Activated T-cell treated with anti-CD3 and anti-CD28 coated beads, Interleukin-2, amount 50 U/mL, for 72 hours (primary cell): ENCODE measurements around the gene ID1. TPM values are rescaled to one million over a fixed set of nuclear protein-coding genes. Genes with fewer than 3 reads are reported as not detected.
"Not testable (repeated sequence)": the region's sequence is repeated elsewhere in the genome, so short reads cannot be mapped to it uniquely, and the experiment has no call there.

Experiments used
- ATAC-seq, 2 donors: fragments of 150-1000 bp; cut with Tn5 transposase; replicated peaks in 1 of 2; 2 replicates each; pipeline ENCODE4 v1.10.0; 2021; ENCODE audit warnings: moderate library complexity in 2 of 2, mild to moderate bottlenecking in 1 of 2
- DNase-seq, 2 donors: peaks; one replicate each; pipeline ENCODE4 v3.0.0; 2021 to 2022; ENCODE audit warnings: mixed read lengths in 1 of 2
- H3K27ac Mint-ChIP-seq: one replicate; pipeline ENCODE4 v1.8.0; 2022; ENCODE audit warnings: mild to moderate bottlenecking, moderate library complexity, mixed read lengths
- H3K27me3 Mint-ChIP-seq: one replicate; pipeline ENCODE4 v1.8.0; 2022; ENCODE audit warnings: low read depth, mixed read lengths
- H3K36me3 Mint-ChIP-seq, 2 donors: one replicate each; pipeline ENCODE4 v1.8.0; 2022; ENCODE audit warnings: mixed read lengths in 2 of 2, mild to moderate bottlenecking in 1 of 2; ENCODE audit not compliant: insufficient read depth in 2 of 2
- H3K4me1 Mint-ChIP-seq: one replicate; pipeline ENCODE4 v1.8.0; 2022; ENCODE audit warnings: low read depth, mixed read lengths
- H3K4me3 Mint-ChIP-seq, 2 donors: one replicate each; pipeline ENCODE4 v1.8.0; 2022; ENCODE audit warnings: mild to moderate bottlenecking in 2 of 2, mixed read lengths in 2 of 2, moderate library complexity in 2 of 2
- H3K9me3 Mint-ChIP-seq, 2 donors: one replicate each; pipeline ENCODE4 v1.8.0; 2022; ENCODE audit warnings: mixed read lengths in 2 of 2
- total RNA-seq, 2 donors: library from RNA; stranded (reverse); gene quantifications; one replicate each; pipeline ENCODE4 v1.2.3, GENCODE V29; 2022

ID1 gene
- total RNA-seq, 2 donors from 2014 or later: 0.84 to 2.0 TPM

GRCh38 chr20:31597481-31597855 lies 7.6 kb upstream of the ID1 start:
- no peak for ATAC-seq
- Mint-ChIP-seq H3K4me3 (no peak overlapping the region), H3K4me1 (peaks cover 10% of the 10 kb centered on the region), H3K27me3 (peaks cover 4% of the 10 kb centered on the region), H3K27ac (no peak overlapping the region), H3K36me3 (no peaks in the 10 kb centered on the region), H3K9me3 (no peaks in the 10 kb centered on the region)
- DNase-seq: no peak

GRCh38 chr20:31602431-31602778 lies 2.7 kb upstream of the ID1 start:
- Mint-ChIP-seq H3K4me1 (peaks cover 40% of the 10 kb centered on the region), H3K36me3 (peaks cover 0 to 4% of the 10 kb centered on the region in 2 donors), H3K27ac (no peak overlapping the region), H3K9me3 (no peaks in the 10 kb centered on the region), H3K4me3 (no peak overlapping the region), H3K27me3 (peaks cover 40% of the 10 kb centered on the region)
- DNase-seq: no peak
- no peak for ATAC-seq

- peak; percentile 80 to 85 for ATAC-seq
- Mint-ChIP-seq H3K27ac (no peak overlapping the region), H3K4me1 (peaks cover 40% of the 10 kb centered on the region), H3K4me3 (peak overlapping the region; percentile 67 to 91), H3K36me3 (peaks cover 0 to 4% of the 10 kb centered on the region in 2 donors), H3K9me3 (no peaks in the 10 kb centered on the region), H3K27me3 (peaks cover 45% of the 10 kb centered on the region)
- peak; percentile 73 to 79 for DNase-seq
These were observed 2.2 kb upstream of the ID1 start for GRCh38 chr20:31602779-31603441.

- peak; percentile 43 to 55 for ATAC-seq
- H3K4me1 Mint-ChIP-seq: peaks cover 40% of the 10 kb centered on the region
- no peaks in the 10 kb centered on the region for H3K9me3 Mint-ChIP-seq
- H3K27ac Mint-ChIP-seq: no peak overlapping the region
- DNase-seq: peak; percentile 80 to 82
- peaks cover 47% of the 10 kb centered on the region for H3K27me3 Mint-ChIP-seq
- peaks cover 0 to 4% of the 10 kb centered on the region in 2 donors for H3K36me3 Mint-ChIP-seq
- H3K4me3 Mint-ChIP-seq: peak overlapping the region; percentile 91 to 99
These were observed 1.1 kb upstream of the ID1 start for GRCh38 chr20:31603822-31604566.

DNA sequence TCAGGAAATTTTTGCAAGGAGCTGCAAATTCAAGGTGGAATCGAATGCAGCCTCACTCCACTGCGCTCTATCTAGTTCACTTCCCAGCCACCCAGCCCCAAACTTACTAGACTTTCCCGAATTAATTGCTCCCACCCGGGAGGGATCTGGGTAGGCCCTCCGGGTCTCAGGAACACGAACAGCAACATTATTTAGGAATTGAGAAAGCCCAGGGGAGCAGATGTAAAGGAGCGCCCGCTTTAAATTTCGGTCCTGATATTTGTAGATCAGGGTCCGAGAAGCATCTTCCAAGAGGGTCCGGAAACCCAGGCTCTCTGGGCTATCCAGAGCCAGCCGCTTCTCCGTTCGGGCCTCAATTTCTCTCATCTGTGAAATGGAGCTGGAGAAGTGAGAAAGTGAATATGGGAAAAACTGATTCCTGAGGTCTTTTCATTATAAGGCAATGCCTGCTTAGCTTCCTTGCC lies 490 bp upstream of the ID1 start:
- Mint-ChIP-seq H3K4me1 (peaks cover 40% of the 10 kb centered on the region), H3K27ac (no peak overlapping the region), H3K9me3 (no peaks in the 10 kb centered on the region), H3K4me3 (peak overlapping the region; percentile 91 to 99), H3K36me3 (peaks cover 0 to 4% of the 10 kb centered on the region in 2 donors), H3K27me3 (peaks cover 47% of the 10 kb centered on the region)
- DNase-seq: no peak
- ATAC-seq: no peak

DNA sequence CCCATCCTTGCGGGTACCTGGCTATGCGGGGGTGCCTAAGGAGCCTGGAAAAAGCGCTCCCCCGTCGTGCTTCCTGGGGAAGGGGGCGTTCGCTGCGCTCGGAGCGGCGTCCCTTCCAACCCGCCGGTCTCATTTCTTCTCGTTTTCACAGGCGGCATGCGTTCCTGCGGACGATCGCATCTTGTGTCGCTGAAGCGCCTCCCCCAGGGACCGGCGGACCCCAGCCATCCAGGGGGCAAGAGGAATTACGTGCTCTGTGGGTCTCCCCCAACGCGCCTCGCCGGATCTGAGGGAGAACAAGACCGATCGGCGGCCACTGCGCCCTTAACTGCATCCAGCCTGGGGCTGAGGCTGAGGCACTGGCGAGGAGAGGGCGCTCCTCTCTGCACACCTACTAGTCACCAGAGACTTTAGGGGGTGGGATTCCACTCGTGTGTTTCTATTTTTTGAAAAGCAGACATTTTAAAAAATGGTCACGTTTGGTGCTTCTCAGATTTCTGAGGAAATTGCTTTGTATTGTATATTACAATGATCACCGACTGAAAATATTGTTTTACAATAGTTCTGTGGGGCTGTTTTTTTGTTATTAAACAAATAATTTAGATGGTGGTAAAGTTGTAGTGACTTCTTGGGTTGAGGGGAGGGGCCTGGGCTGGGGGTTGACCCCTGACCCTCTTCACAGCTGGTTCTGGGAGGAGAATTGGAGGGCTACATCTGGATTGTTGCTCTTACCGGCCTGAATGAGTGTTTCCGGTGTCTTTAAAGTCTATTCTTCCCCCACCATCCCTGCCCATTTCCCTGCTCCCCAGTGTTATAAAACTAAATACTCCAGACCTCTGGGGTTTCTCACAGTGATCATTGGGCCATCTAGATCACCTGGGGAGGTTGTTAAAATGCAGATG lies 1.1 kb downstream of the ID1 start:
- Mint-ChIP-seq H3K27ac (peak overlapping the region; percentile 28), H3K9me3 (no peaks in the 10 kb centered on the region), H3K4me3 (peak overlapping the region; percentile 91 to 99), H3K4me1 (peaks cover 40% of the 10 kb centered on the region), H3K36me3 (peaks cover 0 to 4% of the 10 kb centered on the region in 2 donors), H3K27me3 (peaks cover 48% of the 10 kb centered on the region)
- DNase-seq: peak in 1 of 2 donors; percentile 30
- ATAC-seq: no peak

DNA sequence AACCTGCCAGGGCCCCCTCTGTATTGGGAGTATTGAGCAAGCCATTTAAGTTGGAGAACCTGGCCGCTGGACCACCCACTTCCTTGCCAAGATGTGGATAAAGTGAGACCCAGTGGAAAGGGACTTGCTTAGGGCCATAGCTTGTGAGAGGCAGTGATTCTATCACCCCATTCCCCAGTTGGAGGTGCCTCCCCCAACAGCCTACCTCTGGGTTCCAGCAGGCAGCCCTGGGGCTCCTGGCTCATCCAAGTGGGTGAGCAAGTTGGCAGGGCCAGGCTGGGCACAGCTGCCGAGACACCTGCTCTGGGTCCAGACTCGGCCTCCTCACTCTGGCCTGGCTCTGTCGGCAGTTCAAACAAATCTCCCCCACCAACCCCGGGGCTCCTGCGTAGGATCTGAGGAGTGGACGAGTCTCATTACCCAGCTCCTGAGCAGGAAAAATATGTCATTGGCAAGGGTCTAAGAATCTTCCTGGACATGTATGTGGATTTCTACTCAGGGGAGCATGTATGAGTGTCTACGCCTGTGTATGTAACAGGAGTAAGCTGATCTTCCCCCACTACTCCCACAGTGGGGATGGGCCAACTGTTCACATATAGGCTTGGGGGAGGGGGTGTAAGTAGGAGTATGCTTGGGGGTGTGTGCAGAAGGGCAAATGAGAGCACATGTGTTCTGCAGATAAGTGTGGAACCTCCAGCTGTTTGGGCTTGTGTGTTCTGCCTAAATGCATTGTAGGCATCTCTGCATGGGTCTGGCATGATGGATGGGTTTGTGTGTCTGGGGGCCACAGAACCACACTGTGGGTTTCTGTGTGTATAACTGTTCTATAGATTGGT lies 1.9 kb downstream of the ID1 start:
- ATAC-seq: no peak
- Mint-ChIP-seq H3K27ac (no peak overlapping the region), H3K27me3 (peaks cover 55% of the 10 kb centered on the region), H3K36me3 (peaks cover 0 to 4% of the 10 kb centered on the region in 2 donors), H3K4me3 (peak overlapping the region in 1 of 2 donors; percentile 91), H3K4me1 (peaks cover 40% of the 10 kb centered on the region), H3K9me3 (no peaks in the 10 kb centered on the region)
- DNase-seq: no peak

DNA sequence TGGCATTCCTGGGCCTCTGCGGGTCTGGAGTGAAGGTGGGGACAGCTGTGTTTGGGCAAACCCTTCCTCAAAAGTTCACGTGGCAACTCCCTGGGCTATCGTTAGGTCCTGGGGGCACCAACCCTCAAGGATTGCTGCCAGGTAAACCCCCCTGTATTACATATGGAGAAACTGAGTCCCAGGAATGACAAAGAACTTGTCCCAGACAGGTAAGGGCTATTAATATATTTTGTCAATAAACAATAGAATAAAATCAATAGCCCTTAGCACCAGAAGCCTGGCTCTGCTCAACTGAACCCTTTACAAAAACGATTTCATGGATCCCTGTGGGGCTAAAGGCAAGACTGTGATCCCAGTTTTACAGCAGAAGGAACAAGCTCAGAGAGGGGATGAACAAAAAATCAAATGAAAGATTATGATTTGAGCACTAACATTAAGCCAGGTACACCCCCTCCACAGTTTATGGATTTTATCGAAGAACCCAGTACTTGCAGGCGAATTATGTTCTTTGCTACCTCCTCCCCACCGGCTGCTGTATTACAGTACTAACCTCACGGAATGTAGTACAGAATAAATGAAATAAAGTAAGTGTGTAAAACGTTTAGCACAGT lies 2.7 kb downstream of the ID1 start:
- no peak overlapping the region for H3K4me3 Mint-ChIP-seq
- no peak overlapping the region for H3K27ac Mint-ChIP-seq
- DNase-seq (no peak), ATAC-seq (no peak)
- no peaks in the 10 kb centered on the region for H3K9me3 Mint-ChIP-seq
- peaks cover 49% of the 10 kb centered on the region for H3K27me3 Mint-ChIP-seq
- peaks cover 0 to 3% of the 10 kb centered on the region in 2 donors for H3K36me3 Mint-ChIP-seq
- H3K4me1 Mint-ChIP-seq: peaks cover 35% of the 10 kb centered on the region

DNA sequence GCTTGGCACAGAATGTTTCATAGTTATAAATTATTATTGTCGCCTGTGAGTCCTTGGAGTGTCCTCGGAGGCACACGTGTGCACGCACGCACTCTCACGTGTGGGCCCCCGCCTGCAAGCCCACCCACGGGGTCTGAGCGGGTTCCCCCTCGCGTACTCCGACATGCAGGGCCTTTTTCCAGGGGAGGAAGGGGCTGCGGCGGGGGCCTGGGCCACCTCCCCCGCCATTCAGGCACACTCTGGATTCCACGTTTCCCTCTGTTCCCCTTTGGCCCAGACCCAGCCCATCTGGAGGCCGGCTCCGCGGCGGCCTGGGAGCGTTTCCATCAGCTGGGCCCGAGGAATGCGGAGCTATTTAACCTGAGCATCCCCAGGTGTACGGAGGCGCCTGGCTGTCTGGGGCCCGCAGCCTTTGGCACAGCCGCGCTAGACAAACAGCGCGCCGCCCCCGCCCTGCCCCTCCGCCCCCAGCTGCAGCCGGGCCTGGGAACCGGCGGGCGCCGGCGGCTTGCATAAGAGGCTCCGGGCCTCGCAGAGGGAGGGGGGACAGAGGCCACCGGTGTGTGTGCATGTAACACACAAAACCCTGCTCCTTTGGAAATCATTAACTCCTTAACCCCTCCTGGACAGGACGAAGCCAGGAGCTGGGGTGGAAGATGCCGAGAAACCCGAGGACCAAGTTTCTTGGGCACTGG lies 3.3 kb downstream of the ID1 start:
- DNase-seq (no peak), ATAC-seq (no peak)
- Mint-ChIP-seq H3K9me3 (no peaks in the 10 kb centered on the region), H3K27ac (no peak overlapping the region), H3K4me3 (no peak overlapping the region), H3K27me3 (peaks cover 46% of the 10 kb centered on the region), H3K4me1 (peaks cover 29% of the 10 kb centered on the region), H3K36me3 (no peaks in the 10 kb centered on the region)

GRCh38 chr20:31612271-31612640 lies 7.2 kb downstream of the ID1 start:
- not testable (repeated sequence) for ATAC-seq, H3K36me3 Mint-ChIP-seq

GRCh38 chr20:31615416-31615815 lies 10.3 kb downstream of the ID1 start:
- Mint-ChIP-seq H3K9me3 (no peaks in the 10 kb centered on the region), H3K36me3 (no peaks in the 10 kb centered on the region), H3K4me3 (no peak overlapping the region), H3K27ac (no peak overlapping the region), H3K27me3 (peaks cover 8% of the 10 kb centered on the region), H3K4me1 (peaks cover 6% of the 10 kb centered on the region)
- no peak for DNase-seq
- no peak for ATAC-seq

More at GRCh38 chr20:31612271-31612640, 7.2 kb downstream of the ID1 start:
- not testable (repeated sequence) for H3K9me3 Mint-ChIP-seq, H3K4me1 Mint-ChIP-seq, DNase-seq, H3K27ac Mint-ChIP-seq, H3K4me3 Mint-ChIP-seq
- peaks cover 17% of the 10 kb centered on the region for H3K27me3 Mint-ChIP-seq
